HG03045 (cell line): ENCODE results near the gene SUSD3.
A peak's percentile ranks its signal among the peaks of the same experiment; 100 is the strongest.

Experiments used
- ATAC-seq: cut with Tn5 transposase; IDR thresholded peaks from one replicate; pipeline ENCODE4 v1.9.1; 2021; ENCODE audit warnings: mild to moderate bottlenecking, moderate library complexity; ENCODE audit not compliant: unreplicated experiment

SUSD3 gene

DNA sequence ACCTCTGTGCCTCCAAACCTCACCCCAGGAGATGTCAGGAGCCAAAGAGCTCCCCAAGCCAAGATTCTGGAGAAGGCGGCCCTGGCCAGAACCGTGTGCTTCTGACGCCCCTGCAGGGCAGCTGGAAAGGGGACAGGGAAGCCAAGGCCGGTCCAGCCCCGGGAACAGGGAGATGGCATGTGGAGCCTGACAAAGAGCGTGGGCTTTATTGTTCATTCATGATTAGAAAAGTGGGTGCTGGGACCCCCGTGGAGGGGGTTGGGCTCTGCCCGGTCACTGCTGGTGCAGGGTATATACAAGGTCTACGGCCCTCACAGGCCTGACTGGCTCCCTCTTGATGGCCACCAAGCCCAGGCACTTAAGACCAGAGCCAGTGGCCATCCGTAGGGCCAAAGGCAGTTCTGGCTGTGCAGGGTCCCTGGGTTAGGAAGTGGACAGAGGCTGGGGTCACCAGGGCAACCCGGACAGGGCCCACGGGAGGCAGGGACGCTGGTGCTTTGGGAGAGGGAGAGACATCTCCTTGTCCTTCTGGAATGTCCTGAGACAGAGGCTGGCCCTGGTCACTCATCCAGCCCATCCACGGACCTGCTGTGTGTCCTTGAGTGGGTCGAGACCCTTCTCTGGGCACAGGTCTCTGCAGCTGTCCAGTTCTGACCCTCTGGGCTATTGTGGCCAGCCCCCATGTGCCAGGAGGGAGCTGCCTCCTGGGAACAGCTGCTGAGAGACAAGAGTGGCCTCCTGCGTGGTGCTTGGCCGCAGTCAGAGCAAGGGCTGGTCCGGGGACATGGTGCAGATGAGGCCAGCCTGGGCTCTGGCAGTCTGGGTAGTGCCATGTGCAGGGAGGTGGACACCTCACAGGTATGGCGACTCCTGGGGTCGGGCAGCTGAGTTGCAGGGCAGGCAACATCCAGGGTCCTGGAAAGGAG, 63.1 kb downstream of the SUSD3 start:
- ATAC-seq: no peak

GRCh38 chr9:93122721-93123221, 64.3 kb downstream of the SUSD3 start:
- ATAC-seq: no peak

- no peak for ATAC-seq
Measured at GRCh38 chr9:93123561-93124283, 65.2 kb downstream of the SUSD3 start.

DNA sequence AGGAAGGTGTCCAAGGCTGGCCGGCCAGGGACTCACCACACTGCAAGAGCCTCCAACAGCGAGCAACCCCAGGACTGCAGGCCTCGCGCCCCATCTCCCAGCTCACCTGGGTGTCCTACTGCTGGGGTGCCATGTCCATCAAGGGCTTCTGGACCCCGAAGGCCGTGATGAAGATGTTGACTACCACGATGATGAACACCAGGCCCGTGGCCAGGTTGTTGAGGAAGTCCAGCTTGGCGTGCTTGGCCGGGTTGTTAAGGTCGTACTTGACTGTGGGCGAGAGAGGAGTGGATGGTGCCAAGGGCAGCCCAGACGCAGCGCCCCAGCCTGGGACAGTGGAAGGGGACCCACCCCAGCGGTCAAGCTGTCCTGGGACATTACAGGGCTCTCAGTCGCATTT, 66.3 kb downstream of the SUSD3 start:
- ATAC-seq: no peak

DNA sequence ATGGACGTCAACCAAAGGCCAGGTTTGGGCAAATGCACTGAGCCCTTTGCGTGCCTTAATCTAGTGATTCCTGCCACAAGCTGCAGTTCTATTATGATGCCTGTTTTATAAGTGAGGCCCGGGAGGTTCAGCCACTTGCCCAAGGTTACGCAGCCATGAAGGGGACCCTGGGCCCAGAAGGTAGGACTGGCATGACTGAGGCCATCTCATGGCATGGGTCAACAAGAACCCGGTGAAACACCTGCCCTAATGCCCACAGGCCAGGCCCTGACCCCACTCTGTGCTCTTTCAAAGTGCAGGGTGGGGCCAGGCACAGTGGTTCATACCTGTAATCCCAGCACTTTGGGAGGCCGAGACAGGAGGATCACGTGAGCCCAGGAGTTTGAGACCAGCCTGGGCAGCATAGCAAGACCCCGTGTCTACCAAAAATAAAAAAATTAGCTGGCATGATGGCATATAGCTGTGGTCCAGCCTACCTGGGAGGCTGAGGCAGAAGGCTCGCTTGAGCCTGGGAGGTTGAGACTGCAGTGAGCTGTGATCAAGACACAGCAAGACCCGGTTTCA, 66.9 kb downstream of the SUSD3 start:
- no peak for ATAC-seq

GRCh38 chr9:93126151-93126781, 67.8 kb downstream of the SUSD3 start:
- ATAC-seq: no peak

- no peak for ATAC-seq
Measured at GRCh38 chr9:93126825-93127368, 68.4 kb downstream of the SUSD3 start.

- no peak for ATAC-seq
Measured at GRCh38 chr9:93127395-93127911, 69.0 kb downstream of the SUSD3 start.

- no peak for ATAC-seq
Measured at GRCh38 chr9:93128011-93128714, 69.7 kb downstream of the SUSD3 start.

GRCh38 chr9:93128715-93129224, 70.3 kb downstream of the SUSD3 start:
- no peak for ATAC-seq

GRCh38 chr9:93129286-93129685, 70.8 kb downstream of the SUSD3 start:
- no peak for ATAC-seq

- ATAC-seq: no peak
Measured at GRCh38 chr9:93129691-93130500, 71.4 kb downstream of the SUSD3 start.

DNA sequence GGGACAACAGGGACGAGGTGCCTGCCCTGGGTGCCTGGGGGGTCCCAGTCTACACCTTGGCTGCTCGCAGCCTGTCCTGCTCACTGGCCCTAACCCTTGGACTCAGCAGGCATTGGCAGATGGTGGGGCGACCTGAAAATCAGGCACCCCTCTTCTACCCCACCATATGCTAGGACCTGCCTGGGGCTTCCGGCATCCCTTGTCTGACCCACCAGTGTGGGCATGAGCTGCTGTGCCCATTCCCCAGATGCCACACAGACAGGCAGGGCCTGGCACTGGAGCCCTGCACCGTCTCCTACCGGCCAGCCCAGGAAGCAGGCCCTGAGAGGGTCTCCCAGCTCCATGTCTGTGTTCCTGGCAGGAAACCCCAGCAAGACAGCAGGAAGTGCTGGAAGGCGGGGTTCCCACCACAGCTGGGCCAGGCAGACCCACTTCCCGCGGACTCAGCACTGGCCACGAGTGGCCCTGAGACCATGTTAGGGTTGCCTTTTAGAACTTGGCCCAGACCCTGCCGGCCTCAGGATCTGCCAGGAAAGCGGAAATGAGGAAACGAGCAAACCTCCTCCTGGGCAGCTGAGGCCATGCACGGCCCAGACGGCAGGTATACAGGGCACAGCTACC, 72.5 kb downstream of the SUSD3 start:
- no peak for ATAC-seq

DNA sequence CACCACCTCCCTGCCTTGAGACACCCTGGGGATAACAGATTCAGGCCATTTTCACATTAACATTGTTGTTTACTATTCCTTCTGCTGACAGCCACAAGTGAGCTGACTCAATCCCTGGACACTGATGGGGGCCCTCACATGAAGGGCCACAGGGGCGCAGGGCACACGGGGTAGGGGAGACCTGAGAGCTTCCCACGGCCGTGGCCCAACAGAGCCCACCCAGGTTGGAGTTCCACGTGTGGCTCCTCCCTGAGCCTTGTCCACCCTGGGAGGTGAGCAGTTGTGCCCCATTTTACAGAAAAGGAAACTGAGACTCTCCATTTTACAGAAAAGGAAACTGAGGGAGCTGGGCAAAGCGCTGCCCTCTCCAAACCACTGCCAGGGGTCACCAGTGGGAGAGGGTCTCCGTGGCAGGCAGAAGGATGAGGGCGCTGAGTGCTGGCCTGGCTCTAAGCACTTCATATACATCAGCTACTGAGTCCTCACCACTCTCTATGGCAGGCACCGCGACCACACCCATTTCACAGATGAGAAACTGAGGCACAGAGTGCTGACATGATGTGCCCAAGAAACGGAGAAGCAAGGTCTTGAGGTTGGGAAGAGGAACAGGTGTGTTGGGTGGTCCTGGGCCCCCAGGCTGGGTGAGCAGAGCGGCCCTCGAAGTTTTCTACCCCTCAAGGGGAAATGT, 73.2 kb downstream of the SUSD3 start:
- no peak for ATAC-seq

DNA sequence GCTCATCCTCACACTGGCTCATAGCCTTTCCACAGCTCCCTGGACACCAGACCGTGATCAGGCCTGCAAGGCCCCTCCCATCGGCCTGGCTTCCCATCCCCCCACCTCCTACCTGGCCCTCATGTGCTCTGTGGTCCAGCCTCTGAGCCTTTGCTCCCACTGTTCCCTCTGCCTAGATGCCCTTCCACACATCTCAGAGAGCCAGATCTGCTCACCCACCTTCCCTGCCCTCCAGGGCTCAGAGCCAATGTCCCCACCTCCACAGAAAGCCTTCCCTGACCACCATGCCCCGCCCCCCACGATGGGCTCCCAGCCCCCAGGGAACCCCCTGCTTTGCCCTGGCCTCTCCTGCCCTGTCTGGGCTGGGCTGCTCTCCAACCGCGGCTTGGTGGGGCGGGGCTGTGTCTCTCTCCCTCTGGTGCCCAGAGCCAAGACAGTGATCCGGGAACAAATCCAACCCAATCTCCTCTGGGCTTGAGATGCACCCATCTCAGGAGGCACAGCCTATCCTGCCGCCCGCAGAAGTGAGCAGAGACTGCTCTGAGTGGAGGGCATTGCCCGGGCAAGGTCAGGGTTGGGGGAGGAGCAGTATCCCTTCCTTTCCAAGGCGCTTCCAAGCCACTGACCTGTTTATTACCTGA, 73.9 kb downstream of the SUSD3 start:
- no peak for ATAC-seq

- no peak for ATAC-seq
Measured at GRCh38 chr9:93132946-93133680, 74.6 kb downstream of the SUSD3 start.

DNA sequence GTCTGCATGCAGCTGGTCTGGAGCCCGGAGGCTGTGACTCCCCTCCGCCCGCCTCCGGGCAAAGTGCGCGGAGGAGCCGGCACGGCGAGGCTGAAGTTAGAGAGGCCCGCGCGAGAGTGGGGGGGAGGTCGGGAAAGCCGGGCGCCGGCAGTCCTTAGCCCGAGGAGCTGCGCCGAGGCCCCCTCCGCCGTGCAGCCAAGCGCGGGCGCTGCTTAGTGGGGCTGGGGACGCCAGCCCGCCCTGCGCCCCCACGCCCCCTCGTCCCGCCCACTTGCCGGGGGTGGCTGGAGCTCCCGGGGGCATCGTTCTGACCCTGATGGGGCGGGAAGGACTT, 75.1 kb downstream of the SUSD3 start:
- ATAC-seq: peak; percentile 42
